A549 treated with Hydrocortisone at 1 μM for 4 hours (cell line): ENCODE measurements around the gene DAZAP2. TPM values are rescaled to one million over a fixed set of nuclear protein-coding genes. Genes with fewer than 3 reads are reported as not detected.

Experiments used
- total RNA-seq: library from RNA; stranded (reverse); fragments of 200-300 nt; extraction: Qiagen RNA extraction; gene quantifications from 5 replicates; pipeline ENCODE4 v1.2.3, GENCODE V29; 2022

Gene DAZAP2
- total RNA-seq, result 307 to 375 TPM (median 314 TPM) in 5 replicates

DNA sequence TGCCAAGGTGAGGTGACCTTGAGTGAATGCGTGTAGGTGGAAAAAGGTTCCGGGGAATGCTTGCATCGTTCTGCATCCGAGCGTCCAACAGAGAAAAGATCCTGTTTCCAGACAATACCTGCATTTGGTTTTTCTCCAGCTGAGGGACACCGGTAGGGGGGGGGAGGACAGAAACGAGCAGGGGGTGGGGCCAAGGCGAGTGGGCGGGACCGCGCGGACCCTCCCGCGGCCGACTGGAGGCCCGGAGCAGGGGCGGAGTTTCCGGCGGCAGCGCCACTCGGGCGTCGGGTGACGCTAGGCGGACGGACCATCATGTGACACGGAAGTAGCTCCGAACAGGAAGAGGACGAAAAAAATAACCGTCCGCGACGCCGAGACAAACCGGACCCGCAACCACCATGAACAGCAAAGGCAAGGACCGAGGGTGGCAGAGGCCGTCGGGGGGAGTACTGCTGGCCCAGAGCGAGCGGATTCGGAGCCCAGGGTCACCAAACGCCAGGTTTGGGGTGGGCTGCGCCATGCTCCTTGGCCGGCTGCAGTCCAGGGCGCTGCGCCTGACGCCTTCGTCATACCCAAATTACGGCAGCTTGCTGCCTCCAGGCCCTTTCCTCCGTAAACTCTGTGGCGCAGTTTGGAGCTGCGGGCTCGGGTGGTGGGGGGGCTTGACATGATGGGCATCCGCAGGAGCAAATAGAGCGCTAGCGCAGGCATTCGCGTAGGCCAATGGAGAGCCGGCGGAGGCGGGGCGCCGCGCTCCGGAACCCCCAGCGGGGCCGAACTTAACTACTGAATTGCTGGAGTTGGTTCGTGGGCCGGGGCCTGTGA, at the start of gene DAZAP2:
Gene DAZAP2 (plus strand): TSS at position 317 of the 825 bp plus-strand sequence. CDS start 82 bp downstream, at position 399.

GRCh38 chr12:51217968-51218606, 20.5 kb upstream of the DAZAP2 start, which contains the start of gene POU6F1:
TSS of gene POU6F1 (minus strand) at chr12:51218062. CDS start at chr12:51206836, 11,226 bp downstream.

GRCh38 chr12:51270067-51270950, 31.7 kb downstream of the DAZAP2 start, which contains the start of gene SMAGP:
TSS of gene SMAGP (minus strand) at chr12:51270415. CDS start at chr12:51269278, 1,137 bp downstream.

Other genes with a start within 250 kb of the DAZAP2 start
- 16.7 to 25.9 TPM (median 20.6 TPM) in 5 replicates for gene SLC11A2, start 212.4 kb upstream of the DAZAP2 start, total RNA-seq
- gene LETMD1, start 190.5 kb upstream of the DAZAP2 start, total RNA-seq, result 22.0 to 29.0 TPM (median 24.4 TPM) in 5 replicates
- 11.6 to 14.7 TPM (median 13.6 TPM) in 5 replicates for gene CSRNP2, start 155.2 kb upstream of the DAZAP2 start, total RNA-seq
- gene TFCP2, start 65.7 kb upstream of the DAZAP2 start, total RNA-seq, result 16.2 to 21.9 TPM (median 19.0 TPM) in 5 replicates
- gene POU6F1, start 20.8 kb upstream of the DAZAP2 start, total RNA-seq, result 0.91 to 2.2 TPM (median 1.3 TPM) in 5 replicates
- 21.5 to 28.4 TPM (median 27.2 TPM) in 5 replicates for gene SMAGP, start 31.6 kb downstream of the DAZAP2 start, total RNA-seq
- gene BIN2, start 85.3 kb downstream of the DAZAP2 start, total RNA-seq, result 0.09 to 0.25 TPM (median 0.14 TPM) in 5 replicates
- not detected in 5 replicates for gene CELA1, start 107.9 kb downstream of the DAZAP2 start, total RNA-seq
- gene GALNT6, start 152.6 kb downstream of the DAZAP2 start, total RNA-seq, result 2.4 to 4.3 TPM (median 3.1 TPM) in 5 replicates
- gene SLC4A8, start 186.0 kb downstream of the DAZAP2 start, total RNA-seq, result 1.1 to 1.5 TPM (median 1.3 TPM) in 5 replicates